Measurements from ENCODE around the gene DOCK2. TPM values are rescaled to one million over a fixed set of nuclear protein-coding genes. Genes with fewer than 3 reads are reported as not detected.

DOCK2 gene
- polyA plus RNA-seq, 2 of the 4 experiments (the other 2 are of a cell fraction): 2.1 to 4.6 TPM

DNA sequence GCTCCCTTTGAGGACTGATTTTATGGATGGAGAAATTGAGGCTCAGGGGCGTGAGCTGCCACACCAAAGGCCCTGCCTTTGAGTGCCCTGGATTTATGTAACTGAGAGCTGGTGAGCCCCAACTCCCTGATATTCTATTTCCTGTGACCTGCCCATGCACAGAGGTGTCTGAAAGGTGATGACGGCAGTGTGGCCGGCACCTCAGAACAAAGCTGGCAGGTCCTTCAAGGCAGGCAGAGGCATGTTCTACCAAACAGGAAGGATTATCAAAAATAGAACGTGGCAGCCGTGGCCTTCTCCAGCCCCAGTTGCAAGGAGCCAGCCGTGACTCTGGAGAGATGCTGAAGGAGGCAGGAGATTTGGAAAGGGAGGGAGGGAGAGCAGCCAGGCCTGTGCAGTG is 307.0 kb downstream of the DOCK2 start:
- ATAC-seq (no peak), FAIRE-seq (no peak), DNase-seq (ENCODE audit: low read depth in 1 of 2, low spot score in 1 of 2) (no peak)
- Histone ChIP-seq H3K27ac (no peak overlapping the region), H3K4me2 (no peak overlapping the region), H3K9me3 (no peaks in the 10 kb centered on the region), H3K4me1 (peaks cover 7% of the 10 kb centered on the region; the same call in 1 of the 3 replicates), H3K4me3 (no peak overlapping the region)
- TF ChIP-seq, protein P1, sequence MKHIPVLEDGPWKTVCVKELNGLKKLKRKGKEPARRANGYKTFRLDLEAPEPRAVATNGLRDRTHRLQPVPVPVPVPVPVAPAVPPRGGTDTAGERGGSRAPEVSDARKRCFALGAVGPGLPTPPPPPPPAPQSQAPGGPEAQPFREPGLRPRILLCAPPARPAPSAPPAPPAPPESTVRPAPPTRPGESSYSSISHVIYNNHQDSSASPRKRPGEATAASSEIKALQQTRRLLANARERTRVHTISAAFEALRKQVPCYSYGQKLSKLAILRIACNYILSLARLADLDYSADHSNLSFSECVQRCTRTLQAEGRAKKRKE (CRISPR knock-in tag; IDR thresholded peaks at IDR 0.05; ENCODE audit: low read depth): no peak
- TF ChIP-seq RCOR1 (IDR thresholded peaks at IDR 0.05; ENCODE audit: low read depth, low read length) (no peak), EHMT2 (IDR thresholded peaks at IDR 0.05; ENCODE audit: low read depth) (no peak), HEYL (CRISPR knock-in tag; IDR thresholded peaks at IDR 0.05) (no peak), KDM5A (IDR thresholded peaks at IDR 0.05) (no peak)
- ChIA-PET POLR2A (no interaction called here), CTCF (interaction anchor here (1.0 to 1.5 kb wide), 4 partner anchors 14 to 1196 kb away, joined by 3 to 7 read pairs (median 3); partner anchors contain the start of gene INSYN2B)
- 77% methylated on average over 6 of the region's 6 CpGs for WGBS (ENCODE audit: missing lambda C conversion rate)

DNA sequence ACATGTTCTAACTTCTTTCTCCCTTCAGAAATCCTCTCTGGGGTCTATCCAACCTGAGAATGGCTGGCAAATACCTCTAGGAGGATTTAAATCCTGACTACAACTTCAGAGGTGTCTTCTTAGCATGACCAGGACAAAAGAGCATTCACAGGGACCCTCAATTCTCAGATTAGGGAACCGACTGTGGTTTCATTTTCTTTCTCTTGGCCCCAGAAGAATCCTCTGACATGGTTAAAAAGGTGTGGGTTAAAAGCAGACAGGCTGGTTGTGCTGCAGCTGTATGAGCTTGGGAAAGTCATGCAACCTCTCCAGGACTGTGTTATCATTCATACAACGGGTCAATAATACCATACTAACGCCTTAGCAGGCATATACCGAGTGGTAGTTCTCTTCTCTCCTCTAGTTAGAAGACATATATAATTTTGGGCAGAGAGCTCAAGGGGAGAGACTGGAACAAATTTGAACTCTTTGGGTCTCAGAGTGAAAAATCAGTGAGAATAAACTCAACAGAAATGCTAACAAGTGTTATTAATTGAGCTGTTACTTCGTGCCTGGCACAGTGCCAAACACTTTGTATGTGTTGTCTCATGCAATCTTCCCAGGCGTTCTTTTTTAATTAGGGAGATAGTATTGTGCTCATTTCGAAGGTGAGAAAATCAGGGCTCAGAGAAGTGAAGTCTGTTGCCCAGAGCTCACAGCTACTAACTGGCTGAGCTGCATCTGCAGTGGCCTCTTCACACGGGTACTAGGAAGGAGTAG is 308.0 kb downstream of the DOCK2 start:
- Histone ChIP-seq H3K4me1 (peaks cover 7% of the 10 kb centered on the region; the same call in 1 of the 3 replicates), H3K4me3 (no peak overlapping the region), H3K27ac (no peak overlapping the region), H3K9me3 (no peaks in the 10 kb centered on the region), H3K4me2 (no peak overlapping the region)
- TF ChIP-seq, protein P2, sequence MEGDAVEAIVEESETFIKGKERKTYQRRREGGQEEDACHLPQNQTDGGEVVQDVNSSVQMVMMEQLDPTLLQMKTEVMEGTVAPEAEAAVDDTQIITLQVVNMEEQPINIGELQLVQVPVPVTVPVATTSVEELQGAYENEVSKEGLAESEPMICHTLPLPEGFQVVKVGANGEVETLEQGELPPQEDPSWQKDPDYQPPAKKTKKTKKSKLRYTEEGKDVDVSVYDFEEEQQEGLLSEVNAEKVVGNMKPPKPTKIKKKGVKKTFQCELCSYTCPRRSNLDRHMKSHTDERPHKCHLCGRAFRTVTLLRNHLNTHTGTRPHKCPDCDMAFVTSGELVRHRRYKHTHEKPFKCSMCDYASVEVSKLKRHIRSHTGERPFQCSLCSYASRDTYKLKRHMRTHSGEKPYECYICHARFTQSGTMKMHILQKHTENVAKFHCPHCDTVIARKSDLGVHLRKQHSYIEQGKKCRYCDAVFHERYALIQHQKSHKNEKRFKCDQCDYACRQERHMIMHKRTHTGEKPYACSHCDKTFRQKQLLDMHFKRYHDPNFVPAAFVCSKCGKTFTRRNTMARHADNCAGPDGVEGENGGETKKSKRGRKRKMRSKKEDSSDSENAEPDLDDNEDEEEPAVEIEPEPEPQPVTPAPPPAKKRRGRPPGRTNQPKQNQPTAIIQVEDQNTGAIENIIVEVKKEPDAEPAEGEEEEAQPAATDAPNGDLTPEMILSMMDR (IDR thresholded peaks at IDR 0.05): no peak
- TF ChIP-seq RNF2 (IDR thresholded peaks at IDR 0.05; ENCODE audit: borderline replicate concordance, low read depth) (no peak), FOSB (CRISPR knock-in tag; IDR thresholded peaks at IDR 0.05) (no peak), NR3C1 (IDR thresholded peaks at IDR 0.05) (no peak), EP300 (IDR thresholded peaks at IDR 0.05) (no peak), HEYL (CRISPR knock-in tag; IDR thresholded peaks at IDR 0.05) (no peak), CHD4 (IDR thresholded peaks at IDR 0.05; ENCODE audit: borderline replicate concordance) (no peak), ZC3H11A (IDR thresholded peaks at IDR 0.05) (no peak), HDAC2 (IDR thresholded peaks at IDR 0.05) (no peak), EHF (CRISPR knock-in tag; IDR thresholded peaks at IDR 0.05) (no peak), HOXB13 (CRISPR knock-in tag; IDR thresholded peaks at IDR 0.05; ENCODE audit: low read depth) (no peak), CBX2 (IDR thresholded peaks at IDR 0.05; ENCODE audit: borderline replicate concordance, low read depth) (no peak), FOXS1 (CRISPR knock-in tag; IDR thresholded peaks at IDR 0.05) (no peak), ZNF302 (CRISPR knock-in tag; IDR thresholded peaks at IDR 0.05) (no peak), FOSL2 (IDR thresholded peaks at IDR 0.05) (no peak), FOSL2 (CRISPR knock-in tag; IDR thresholded peaks at IDR 0.05) (no peak), JUN (IDR thresholded peaks at IDR 0.05) (no peak), ZSCAN20 (CRISPR knock-in tag; IDR thresholded peaks at IDR 0.05) (no peak)
- TF ChIP-seq, protein P3, sequence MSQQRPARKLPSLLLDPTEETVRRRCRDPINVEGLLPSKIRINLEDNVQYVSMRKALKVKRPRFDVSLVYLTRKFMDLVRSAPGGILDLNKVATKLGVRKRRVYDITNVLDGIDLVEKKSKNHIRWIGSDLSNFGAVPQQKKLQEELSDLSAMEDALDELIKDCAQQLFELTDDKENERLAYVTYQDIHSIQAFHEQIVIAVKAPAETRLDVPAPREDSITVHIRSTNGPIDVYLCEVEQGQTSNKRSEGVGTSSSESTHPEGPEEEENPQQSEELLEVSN (IDR thresholded peaks at IDR 0.05; ENCODE audit: borderline replicate concordance, low read depth): no peak
- TF ChIP-seq, protein P4, sequence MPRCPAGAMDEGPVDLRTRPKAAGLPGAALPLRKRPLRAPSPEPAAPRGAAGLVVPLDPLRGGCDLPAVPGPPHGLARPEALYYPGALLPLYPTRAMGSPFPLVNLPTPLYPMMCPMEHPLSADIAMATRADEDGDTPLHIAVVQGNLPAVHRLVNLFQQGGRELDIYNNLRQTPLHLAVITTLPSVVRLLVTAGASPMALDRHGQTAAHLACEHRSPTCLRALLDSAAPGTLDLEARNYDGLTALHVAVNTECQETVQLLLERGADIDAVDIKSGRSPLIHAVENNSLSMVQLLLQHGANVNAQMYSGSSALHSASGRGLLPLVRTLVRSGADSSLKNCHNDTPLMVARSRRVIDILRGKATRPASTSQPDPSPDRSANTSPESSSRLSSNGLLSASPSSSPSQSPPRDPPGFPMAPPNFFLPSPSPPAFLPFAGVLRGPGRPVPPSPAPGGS (IDR thresholded peaks at IDR 0.05): no peak
- TF ChIP-seq, protein P1 (CRISPR knock-in tag; IDR thresholded peaks at IDR 0.05; ENCODE audit: low read depth): no peak
- ChIA-PET POLR2A (no interaction called here), CTCF (interaction anchor here (1.0 to 1.5 kb wide), 5 partner anchors 20 to 1197 kb away, joined by 3 to 7 read pairs (median 3); partner anchors contain the start of gene INSYN2B)
- ATAC-seq (no peak), FAIRE-seq (no peak), DNase-seq (ENCODE audit: low read depth in 1 of 2, low spot score in 1 of 2) (no peak)
- WGBS (ENCODE audit: missing lambda C conversion rate): 63% methylated on average over 8 of the region's 8 CpGs

All from A549 (cell line).